SKM-1 (cell line): ENCODE results near the gene OGG1.

ENCODE experiments used
- DNase-seq: peaks from one replicate; lab custom pipeline; 2025; ENCODE audit not compliant: unreplicated experiment; lab: John Stamatoyannopoulos, UW

Gene OGG1

DNA sequence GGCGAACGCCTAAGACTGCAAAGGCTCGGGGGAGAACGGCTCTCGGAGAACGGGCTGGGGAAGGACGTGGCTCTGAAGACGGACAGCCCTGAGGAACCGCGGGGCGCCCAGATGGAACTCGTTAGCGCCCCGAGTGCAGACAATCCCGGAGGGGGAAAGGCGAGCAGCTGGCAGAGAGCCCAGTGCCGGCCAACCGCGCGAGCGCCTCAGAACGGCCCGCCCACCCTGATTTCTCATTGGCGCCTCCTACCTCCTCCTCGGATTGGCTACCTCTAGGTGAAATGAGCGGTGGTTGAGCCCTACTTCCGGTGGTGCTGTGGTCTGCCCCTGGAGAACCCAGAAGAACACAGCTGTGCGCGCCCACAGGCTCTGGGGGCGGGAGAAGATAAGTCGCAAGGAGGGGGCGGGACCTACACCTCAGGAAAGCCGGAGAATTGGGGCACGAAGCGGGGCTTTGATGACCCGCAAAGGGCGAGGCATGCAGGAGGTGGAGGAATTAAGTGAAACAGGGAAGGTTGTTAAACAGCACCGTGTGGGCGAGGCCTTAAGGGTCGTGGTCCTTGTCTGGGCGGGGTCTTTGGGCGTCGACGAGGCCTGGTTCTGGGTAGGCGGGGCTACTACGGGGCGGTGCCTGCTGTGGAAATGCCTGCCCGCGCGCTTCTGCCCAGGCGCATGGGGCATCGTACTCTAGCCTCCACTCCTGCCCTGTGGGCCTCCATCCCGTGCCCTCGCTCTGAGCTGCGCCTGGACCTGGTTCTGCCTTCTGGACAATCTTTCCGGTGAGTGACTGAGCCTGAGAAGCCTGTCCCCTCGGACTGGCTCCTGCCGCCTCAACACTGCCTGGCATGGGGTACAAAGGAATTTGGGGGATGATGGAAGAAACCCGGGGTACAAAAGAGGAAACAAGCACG, at the start of gene OGG1:
TSS of gene OGG1 (plus strand) at position 308 of the 911 bp plus-strand sequence. CDS start at position 643, 335 bp downstream.
- peak; percentile 98 for DNase-seq

- DNase-seq, result no peak
Observed at GRCh38 chr3:9700536-9700935, 49.2 kb upstream of the OGG1 start.

GRCh38 chr3:9701006-9701405, 48.7 kb upstream of the OGG1 start:
- DNase-seq, result no peak

- DNase-seq, result no peak
Observed at GRCh38 chr3:9701711-9702110, 48.0 kb upstream of the OGG1 start.

DNA sequence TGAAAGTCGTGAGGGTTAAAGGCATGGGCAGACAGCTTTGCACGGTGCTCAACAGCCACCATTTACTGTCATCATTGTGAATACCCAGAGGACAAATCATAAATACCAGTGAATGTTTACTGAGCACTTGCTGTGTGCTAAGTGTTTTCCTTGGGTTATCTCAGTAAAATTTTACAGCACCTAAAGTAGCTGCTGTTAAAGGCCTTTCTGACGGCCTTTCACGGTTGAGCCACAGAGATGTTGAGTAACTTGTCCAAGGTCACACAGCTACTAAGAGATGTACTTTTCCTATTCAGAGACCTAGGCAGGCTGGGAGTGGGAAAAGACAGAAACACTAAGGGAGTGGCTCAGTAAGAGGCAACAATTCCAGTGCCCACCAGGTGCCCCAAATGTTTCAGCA, 46.5 kb upstream of the OGG1 start:
- DNase-seq, result no peak

DNA sequence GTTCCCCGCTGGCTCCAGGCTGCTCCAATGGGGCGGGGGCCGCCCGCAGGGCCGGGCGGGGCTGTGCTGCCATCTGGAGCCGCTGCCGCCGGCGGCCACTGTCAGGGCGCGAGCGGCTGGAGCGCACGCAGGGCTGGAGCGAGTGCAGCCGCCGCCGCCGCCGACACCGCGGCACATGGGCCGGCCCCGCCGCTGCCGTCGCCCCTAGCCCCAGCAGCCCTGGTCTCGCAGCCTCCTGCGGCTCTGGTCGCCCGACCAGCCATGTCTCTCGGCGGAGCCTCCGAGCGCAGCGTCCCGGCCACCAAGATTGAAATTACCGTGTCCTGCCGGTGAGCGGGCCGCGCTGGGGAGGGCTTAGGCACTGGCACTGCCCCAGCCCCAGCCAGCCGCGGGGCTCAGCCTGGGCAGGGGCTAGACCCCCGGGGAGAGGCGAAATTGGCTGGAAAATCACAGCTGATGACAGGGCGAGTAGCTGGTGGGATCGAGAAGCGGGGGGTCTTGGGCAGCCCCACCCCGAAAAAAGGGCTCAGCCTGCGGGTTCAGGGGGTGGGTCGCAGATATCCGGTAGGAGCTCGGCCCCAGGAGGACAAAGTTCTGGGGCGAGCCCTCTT, 45.9 kb upstream of the OGG1 start, which contains the start of gene CPNE9:
TSS of gene CPNE9 (plus strand) at position 98 of the 611 bp plus-strand sequence. CDS start at position 262, 164 bp downstream.
- no peak for DNase-seq

DNA sequence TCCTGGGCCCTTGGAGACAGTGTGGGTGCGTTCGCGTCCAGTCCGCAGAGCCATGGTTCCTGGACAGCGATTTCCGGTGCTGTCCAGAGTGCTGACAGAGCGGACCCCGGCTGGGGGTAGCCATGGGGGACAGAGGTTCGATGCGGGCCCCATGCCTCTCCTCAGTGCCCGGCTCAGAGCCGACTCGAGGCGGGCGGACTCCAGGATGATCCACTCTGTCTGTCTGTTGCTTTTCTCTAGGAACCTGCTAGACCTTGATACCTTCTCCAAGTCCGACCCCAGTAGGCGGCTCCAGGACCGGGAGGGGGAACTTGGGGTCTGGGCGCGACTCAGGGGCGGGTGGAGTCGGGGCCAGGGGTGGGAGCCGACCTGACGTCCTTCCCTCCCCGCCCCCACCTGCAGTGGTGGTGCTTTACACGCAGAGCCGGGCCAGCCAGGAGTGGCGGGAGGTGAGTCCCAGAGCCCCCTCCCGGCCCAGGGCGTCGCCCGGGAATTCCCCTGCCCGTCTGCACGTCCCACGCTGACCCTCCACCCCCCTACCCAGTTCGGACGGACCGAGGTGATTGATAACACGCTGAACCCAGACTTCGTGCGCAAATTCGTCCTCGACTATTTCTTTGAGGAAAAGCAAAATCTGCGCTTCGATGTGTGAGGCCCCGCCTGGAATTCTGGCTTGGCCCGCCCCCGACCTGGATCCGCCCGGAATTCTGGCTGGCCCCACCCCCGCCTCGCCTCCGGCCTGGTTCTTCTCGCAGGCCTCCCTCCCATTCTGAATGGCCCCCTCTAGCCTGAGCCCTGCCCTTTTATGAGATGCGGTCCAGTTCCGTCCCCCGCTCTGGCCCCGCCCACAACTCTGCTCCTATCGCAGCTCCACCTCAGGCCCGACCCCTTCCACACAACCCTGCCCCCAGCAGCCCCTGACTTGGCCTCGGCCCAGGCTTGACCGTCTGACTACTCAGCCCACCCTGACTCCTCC, 45.1 kb upstream of the OGG1 start:
- DNase-seq, result no peak

DNA sequence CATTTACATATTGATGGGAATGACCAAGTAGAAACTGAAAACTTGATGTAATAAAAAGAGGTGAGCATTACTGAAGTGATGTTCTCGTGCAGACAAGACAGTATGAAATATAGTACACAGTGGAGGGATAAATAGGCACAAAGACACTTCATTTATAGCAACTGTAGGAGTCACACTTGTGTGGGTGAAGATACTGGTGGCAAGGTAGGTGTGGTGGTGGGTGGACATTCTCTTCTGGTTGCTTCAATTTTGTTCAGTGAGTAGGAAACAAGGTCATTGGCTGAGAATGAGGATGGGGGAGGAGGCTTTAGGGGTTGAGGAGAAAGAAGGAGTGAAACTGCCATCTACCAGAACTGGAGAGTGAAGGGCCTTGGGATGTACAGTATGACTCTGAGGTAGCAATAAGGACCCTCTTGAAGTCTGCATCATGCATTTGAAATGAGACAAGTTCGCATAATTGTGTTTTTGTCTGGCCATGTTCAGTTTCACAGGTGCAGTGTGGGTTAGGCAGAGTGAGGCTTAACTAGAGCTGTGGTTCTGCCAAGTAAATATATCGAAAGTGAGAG, 39.5 kb upstream of the OGG1 start:
- DNase-seq, result no peak

DNA sequence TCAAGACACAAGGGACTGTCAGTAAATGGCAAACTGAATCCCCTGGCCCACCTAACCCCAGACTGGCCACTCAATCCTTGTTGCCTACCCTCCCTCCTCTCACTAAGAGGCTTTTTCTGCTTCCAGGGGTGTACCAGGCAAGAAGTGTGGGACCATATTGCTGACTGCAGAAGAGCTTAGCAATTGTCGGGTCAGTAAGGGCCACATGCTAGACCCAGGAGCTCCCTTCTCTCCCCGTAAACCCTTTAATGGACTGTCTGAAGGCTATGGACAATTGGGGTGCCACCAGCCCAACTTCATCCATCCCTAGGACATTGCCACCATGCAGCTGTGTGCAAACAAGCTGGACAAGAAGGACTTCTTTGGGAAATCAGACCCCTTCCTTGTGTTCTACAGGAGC, 37.3 kb upstream of the OGG1 start:
- no peak for DNase-seq

DNA sequence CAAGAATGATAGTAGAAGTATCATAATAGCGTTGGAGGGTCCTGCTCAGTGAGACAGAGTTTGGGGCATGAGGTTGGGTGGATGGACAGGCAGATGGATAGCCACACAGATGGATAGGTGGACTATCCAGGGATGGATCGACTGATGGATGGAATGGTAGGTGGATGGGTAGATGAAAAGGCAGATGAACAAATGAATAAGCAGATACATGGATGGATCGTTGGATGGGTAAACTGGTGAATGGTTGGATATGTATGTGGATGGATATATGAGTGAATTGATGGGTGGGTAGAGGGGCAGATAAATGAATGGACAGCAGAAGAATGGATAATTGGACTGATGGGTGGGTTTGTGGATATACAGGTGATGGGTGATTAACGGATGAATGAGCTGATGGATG, 36.6 kb upstream of the OGG1 start:
- DNase-seq, result no peak

GRCh38 chr3:9715136-9715535, 34.6 kb upstream of the OGG1 start:
- no peak for DNase-seq

DNA sequence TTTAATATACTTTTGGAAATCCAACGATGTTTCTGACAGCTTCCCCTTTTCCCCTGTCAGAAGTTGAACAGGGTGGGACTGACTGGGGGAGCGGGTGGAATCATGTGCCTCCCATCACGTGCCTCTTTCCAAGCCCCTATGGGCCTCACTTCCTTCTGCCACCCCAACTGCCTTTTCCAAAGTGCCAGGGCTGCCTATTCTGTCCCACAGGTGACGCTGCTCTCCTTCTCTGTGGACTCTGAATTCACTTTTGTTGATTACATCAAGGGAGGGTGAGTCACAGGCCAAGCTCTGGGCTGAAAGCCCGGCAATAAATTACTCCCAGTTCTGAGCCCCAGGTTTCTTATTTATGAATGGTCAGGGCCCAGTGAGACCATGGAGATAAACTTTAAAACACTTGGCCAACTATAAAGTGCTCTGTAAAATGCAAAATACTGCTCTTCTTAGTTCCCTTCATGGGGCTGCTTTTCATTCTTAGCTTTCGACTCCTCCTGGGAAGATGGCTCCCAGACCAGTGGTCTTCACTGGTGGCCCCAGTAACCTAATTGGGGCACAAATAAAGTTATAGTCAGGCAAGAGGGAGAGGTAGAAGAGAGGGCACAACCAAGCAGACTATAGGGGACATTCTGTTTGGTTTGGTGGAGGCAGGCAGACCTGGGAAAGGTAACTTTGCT, 33.9 kb upstream of the OGG1 start:
- DNase-seq, result peak; percentile 87

- DNase-seq, result no peak
Observed at GRCh38 chr3:9716801-9717555, 32.8 kb upstream of the OGG1 start.

DNA sequence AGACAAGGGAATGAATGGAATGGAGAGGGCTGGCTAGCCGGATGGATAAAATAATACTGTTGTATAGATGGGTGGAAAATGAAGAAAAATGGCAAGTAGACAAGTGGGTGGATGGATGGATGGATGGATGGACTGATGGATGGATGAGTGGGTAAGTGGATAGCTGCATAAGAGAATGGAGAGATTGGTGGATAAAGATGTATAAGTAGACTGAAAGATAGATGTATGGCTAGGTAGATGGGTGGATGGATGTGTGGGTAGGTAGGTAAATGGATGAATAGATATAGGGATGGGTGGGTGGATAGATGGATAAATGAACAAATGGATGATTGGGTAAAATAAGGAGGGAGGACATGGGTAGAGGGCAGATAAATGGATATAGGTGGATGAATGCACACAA, 32.2 kb upstream of the OGG1 start:
- DNase-seq, result no peak

GRCh38 chr3:9718118-9718517, 31.6 kb upstream of the OGG1 start:
- no peak for DNase-seq

GRCh38 chr3:9721015-9721699, 28.6 kb upstream of the OGG1 start:
- DNase-seq, result no peak

- DNase-seq, result no peak
Observed at GRCh38 chr3:9721700-9722060, 28.1 kb upstream of the OGG1 start.

- no peak for DNase-seq
Observed at GRCh38 chr3:9725775-9726515, 23.8 kb upstream of the OGG1 start.
